GM18508 (cell line): ENCODE data around the gene ARHGEF11.

Experiments used
- ATAC-seq: cut with Tn5 transposase; IDR thresholded peaks from one replicate; pipeline ENCODE4 v1.9.1; 2021; ENCODE audit warnings: moderate number of reproducible peaks; ENCODE audit not compliant: insufficient read depth, unreplicated experiment

ARHGEF11 gene

GRCh38 chr1:156899956-156900718 lies 145.4 kb downstream of the ARHGEF11 start:
- no peak for ATAC-seq

- no peak for ATAC-seq
Observed at GRCh38 chr1:156898971-156899664, 146.4 kb downstream of the ARHGEF11 start.

- no peak for ATAC-seq
Observed at GRCh38 chr1:156898161-156898566, 147.4 kb downstream of the ARHGEF11 start.

DNA sequence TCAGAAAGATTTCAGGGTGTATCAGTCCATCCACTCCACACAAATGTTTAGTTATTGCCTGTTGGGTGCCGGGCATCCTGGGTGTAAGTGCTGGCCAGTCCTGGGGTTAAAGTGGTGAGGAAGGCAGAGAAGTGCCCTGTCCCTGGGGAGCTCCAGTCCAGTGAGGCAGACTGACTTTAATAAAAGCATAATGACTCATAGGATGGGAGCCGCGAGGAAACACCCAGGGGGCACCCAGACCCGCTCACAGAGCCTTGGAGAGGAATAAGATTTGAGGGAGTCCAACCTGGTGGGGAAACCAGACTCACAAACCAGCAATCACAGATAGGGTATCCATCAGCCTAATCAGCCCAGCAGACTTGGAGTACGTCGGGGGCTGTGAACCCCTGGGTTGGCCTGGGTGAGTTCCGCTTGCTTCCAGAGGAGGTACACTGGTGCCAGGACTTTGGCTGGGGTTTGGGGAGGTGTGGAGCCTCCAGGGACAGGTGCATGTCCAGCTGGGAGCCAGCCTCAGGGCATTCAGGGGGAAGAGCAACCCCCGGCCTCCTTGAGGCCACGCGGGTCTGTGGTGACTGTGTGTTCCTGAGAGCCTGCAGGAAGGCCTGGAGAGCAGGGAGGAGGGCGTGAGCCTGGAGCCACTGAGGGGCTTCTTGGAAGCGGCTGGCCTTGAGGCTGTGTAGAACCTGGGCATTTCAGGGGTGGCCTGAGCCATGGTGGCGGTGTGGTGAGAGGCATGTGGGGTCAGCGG lies 148.3 kb downstream of the ARHGEF11 start:
- no peak for ATAC-seq

DNA sequence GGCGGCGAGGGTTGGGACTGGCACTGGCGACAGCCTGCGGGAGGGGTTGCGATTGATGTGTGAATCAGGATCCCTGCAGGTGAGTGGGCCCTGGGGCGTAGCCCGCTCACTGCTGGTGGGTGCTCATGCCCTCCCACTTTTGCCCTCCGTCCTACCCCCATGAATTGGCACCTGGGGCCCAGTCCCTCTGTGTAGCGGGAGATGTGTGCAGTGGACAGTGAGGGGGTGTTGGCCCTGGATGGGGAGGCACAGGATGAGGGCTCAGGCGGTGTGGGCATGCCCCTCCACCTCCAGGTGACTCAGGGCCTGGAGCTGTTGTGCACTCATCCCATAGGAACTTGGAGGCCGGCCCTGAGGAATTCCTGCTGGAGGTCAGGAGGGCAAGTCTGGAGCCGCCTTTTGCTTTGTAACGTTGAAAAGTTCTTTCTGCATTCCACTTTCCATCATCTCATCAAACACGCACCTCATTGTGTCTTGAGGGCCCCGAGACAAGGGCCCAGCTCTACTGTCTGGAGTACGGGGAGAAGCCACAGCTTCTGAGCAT lies 149.0 kb downstream of the ARHGEF11 start:
- no peak for ATAC-seq

DNA sequence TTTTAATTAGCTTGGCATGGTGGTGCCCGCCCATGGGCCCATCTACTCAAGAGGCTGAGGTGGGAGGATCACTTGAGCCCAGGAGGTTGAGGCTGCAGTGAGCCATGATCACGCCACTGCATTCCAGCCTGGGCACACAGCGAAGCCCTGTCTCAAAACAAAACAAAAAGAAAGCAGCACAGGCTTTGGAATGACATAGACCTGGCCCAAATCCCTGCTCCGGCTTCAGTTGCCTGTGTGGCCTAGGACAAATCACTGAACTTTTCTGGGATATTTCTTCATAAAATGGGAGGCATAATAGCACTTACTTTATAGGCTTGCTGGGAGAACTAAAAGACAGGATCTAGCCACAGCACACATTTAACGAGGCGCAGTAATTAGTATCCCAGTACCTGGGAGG lies 149.6 kb downstream of the ARHGEF11 start:
- ATAC-seq = no peak

DNA sequence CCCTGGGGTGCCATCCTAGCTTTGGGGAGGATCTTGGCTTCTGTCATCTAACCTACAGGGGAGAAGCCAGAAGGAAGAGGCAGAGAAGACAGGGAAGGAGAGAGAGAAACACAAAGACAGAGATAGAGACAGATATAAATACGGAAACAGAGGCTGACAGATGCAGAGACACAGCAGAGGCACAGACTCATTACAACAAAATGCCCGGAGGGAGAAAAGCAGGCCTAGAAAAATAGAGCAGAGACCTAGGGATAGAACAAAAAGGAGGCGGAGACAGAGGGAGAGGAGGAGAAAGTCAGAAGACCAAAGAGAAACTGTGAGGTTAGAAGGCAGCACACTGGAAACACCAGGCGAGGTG lies 150.1 kb downstream of the ARHGEF11 start:
- ATAC-seq = no peak

GRCh38 chr1:156894711-156895454 lies 150.7 kb downstream of the ARHGEF11 start:
- no peak for ATAC-seq

- no peak for ATAC-seq
Observed at GRCh38 chr1:156894001-156894400, 151.5 kb downstream of the ARHGEF11 start.

DNA sequence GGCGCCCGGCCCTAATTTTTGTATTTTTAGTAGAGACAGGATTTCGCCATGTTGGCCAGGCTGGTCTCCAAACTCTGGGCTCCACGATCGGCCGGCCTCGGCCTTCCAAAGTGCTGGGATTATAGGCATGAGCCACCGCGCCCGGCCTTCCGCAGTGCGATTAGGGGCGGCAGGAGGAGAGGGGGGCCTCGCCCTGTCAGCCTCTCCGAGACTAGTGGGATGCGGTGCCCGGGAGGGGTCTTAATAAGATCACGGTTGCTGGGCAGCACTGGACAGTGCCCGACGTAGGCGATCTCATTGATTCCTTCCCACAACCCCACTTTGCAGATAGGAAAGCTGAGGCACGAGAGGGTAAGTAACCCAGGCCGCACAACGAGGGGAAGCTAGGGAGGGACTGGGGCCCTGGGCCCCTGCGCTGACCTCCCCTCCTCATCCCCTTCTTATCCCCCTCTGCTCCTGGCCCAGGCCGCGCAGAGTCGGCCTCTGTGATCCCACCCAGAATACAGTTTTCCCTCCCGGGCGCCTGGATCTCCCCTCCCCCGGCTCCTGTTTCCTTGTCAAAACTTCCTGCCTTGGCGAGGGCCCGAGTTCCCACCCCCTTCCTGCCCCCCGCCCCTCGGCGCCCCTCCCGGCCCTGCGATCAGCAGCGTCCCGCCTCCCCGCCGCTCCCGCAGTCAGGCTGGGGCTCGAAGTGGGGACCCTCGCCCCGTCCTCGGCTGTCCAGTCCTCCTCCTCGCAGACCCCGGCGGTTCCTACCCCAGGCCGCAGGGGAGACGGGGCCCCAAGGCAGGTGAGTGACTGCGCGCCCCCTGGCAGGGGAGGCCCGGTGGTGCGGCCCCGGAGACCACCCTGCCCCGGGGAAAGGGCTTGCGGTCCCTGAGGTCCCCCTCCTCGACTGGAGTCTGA lies 152.2 kb downstream of the ARHGEF11 start, which contains the start of gene PEAR1:
Gene PEAR1 (plus strand): TSS at position 671 of the 906 bp plus-strand sequence. CDS start 10,209 bp downstream, outside the sequence.
- ATAC-seq = no peak

- ATAC-seq = no peak
Observed at GRCh38 chr1:156892190-156893047, 153.1 kb downstream of the ARHGEF11 start.

DNA sequence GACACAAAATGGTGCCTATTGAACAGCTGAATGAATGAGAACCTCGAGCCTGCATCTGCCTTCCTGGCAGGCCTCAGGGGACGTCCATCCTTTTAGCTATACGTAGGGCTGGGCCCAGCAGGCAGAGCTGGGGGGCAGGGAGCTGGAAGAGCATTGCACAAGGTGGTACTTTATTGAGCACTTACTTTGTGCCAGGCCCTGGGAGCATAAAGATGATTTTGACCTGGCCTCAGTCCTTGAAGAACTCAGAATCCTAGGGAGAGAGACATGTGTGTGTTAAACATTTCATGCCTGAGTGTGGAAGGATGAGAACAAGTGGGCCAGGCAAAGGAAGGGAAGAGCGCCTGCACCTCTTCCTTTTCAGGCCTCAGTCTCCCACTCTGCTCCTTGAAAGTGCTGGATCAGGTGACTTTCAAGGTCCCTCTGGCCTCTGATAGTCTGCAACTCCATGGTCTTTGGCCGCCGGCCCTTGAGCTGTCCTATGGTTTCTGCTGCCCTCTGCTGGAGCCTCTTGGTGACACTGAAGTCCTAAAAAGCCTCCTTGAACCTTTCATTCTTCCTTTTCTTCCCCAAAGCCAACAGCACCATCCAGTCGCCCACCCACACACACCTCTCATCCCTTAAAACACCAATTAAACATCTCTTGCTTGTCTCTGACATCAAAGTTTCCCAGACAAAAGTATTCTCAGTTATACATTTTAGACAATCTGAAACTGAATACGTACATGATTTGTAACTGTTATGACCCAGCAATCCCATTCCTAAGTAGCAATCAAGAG lies 155.6 kb downstream of the ARHGEF11 start:
- ATAC-seq = no peak

DNA sequence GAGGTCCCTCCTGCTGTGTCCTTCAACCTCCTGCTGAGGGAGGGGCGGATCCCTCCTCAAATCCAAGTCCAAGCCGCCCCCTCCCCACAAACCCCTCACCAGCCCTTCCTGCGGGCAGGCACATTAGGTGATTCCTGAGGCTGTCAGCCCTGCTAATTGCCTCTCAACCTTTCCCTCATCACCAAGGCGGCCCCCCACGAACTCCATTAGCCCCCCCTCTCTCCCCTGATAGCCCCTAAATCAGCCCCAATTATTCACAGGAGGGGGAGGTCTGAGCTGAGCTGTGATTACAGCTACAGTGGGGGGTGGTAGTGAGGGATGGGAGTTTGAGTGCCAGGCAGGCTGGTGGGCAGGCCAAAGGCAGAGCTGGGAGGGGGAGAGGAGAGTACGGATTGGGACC lies 157.8 kb downstream of the ARHGEF11 start:
- no peak for ATAC-seq

DNA sequence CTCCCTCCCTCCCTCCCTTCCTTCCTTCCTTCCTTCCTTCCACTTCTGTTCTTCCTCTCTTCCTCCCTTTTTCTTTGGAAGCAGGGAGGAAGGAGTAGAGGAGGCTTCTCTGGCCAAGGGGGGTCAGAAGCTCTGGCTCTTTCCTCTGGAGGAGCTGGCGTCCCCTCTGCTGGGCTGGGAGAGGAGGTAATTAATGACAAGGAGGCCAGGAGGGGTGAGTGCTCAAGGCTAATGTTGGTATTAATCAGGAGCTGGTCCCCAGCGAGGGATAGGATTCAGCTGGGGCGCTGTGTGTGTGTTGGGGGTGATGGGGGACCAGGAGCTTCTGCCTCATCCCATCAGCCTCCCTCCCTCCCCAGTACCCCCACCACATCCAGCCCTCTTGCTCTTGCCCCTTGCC lies 158.2 kb downstream of the ARHGEF11 start:
- ATAC-seq = no peak

GRCh38 chr1:156886583-156887281 lies 158.8 kb downstream of the ARHGEF11 start:
- ATAC-seq = no peak

DNA sequence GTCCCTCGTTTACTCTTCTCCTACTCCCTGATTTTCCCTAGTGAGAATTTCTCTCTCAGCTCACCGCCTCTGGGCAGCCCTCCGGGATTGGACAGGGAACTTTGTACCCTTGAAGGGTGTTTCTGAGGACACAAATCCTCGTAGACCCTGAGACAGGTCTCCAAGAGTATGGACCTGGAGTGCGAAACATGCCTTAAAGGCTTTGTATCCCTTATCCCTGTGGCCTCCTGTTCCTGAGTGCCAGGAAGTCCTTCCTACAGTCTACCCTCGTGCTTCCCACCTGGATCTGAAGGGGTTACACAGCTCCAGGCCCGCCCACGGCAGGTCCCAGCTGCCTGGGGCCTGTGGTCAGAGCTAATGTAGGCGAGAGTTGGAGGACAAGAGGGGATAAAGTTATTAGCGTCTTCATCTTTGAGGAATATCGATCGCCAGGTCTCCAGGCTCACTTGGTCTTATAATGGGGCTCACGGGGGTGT lies 159.6 kb downstream of the ARHGEF11 start:
- ATAC-seq = no peak

GRCh38 chr1:156885314-156885713 lies 160.2 kb downstream of the ARHGEF11 start:
- no peak for ATAC-seq
